ENCODE data around the gene TBXAS1.
A peak's percentile ranks its signal among the peaks of the same experiment; 100 is the strongest.

TBXAS1 gene

GRCh38 chr7:140050100-140050499 lies 221.0 kb downstream of the TBXAS1 start:
- DNase-seq (ENCODE audit: low spot score) = no peak

GRCh38 chr7:140051820-140052219 lies 222.8 kb downstream of the TBXAS1 start:
- no peak for DNase-seq (ENCODE audit: low spot score)

- no peak for DNase-seq (ENCODE audit: low spot score)
These were observed 224.9 kb downstream of the TBXAS1 start for GRCh38 chr7:140053812-140054539.

- DNase-seq (ENCODE audit: low spot score) = no peak
These were observed 225.7 kb downstream of the TBXAS1 start for GRCh38 chr7:140054751-140055150.

GRCh38 chr7:140055833-140056232 lies 226.8 kb downstream of the TBXAS1 start:
- DNase-seq (ENCODE audit: low spot score) = no peak

GRCh38 chr7:140056431-140057142 lies 227.5 kb downstream of the TBXAS1 start:
- no peak for DNase-seq (ENCODE audit: low spot score)

GRCh38 chr7:140057143-140057535 lies 228.1 kb downstream of the TBXAS1 start:
- DNase-seq (ENCODE audit: low spot score) = no peak

GRCh38 chr7:140058517-140058916 lies 229.5 kb downstream of the TBXAS1 start:
- no peak for DNase-seq (ENCODE audit: low spot score)

- DNase-seq (ENCODE audit: low spot score) = no peak
These were observed 230.5 kb downstream of the TBXAS1 start for GRCh38 chr7:140059273-140060242.

- DNase-seq (ENCODE audit: low spot score) = no peak
These were observed 231.2 kb downstream of the TBXAS1 start for GRCh38 chr7:140060243-140060630.

- no peak for DNase-seq (ENCODE audit: low spot score)
These were observed 231.9 kb downstream of the TBXAS1 start for GRCh38 chr7:140060788-140061606.

GRCh38 chr7:140061607-140061930 lies 232.5 kb downstream of the TBXAS1 start:
- DNase-seq (ENCODE audit: low spot score) = no peak

GRCh38 chr7:140062118-140062527 lies 233.1 kb downstream of the TBXAS1 start:
- DNase-seq (ENCODE audit: low spot score) = no peak

GRCh38 chr7:140062528-140063299 lies 233.7 kb downstream of the TBXAS1 start, which contains the start of gene PARP12:
PARP12 (minus strand) TSS chr7:140062951; CDS start chr7:140062847, 104 bp downstream.
- DNase-seq (ENCODE audit: low spot score) = peak; percentile 81

GRCh38 chr7:140067052-140067451 lies 238.0 kb downstream of the TBXAS1 start:
- DNase-seq (ENCODE audit: low spot score) = no peak

GRCh38 chr7:140068033-140068432 lies 239.0 kb downstream of the TBXAS1 start:
- DNase-seq (ENCODE audit: low spot score) = no peak

GRCh38 chr7:140069298-140069949 lies 240.4 kb downstream of the TBXAS1 start:
- DNase-seq (ENCODE audit: low spot score) = no peak

Measured in D341Med (cell line).